Stimulated activated CD8-positive, alpha-beta memory T cell treated with anti-CD3 and anti-CD28 coated beads, Interleukin-15, amount 100 ng/mL, for 4 hours (primary cell): ENCODE data around the gene ADGRD2.

Source experiments
- DNase-seq, 2 donors: peaks; one replicate each; pipeline ENCODE4 v3.0.0-alpha.2; 2020; ENCODE audit warnings: low read depth in 2 of 2

Gene ADGRD2

GRCh38 chr9:124436320-124436719 is 13.9 kb upstream of the ADGRD2 start:
- no peak for DNase-seq

DNA sequence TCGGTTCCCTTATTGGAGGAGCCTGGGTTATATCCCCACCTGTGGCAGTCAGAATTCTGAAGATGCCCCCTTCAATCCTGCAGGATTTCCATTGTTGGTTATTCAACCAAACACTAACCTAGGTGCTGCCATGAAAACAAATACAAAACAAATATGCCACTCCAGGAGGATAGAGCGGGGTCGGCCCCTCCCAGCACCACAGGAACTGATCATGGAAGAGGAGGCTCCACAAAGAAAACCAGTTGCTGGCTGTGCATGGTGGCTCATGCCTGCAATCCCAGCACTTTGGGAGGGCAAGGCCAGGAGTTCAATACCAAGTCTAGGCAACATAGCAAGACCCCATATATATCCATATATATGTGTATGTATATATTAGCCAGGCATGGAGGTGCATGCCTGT is 13.2 kb upstream of the ADGRD2 start:
- no peak for DNase-seq

- DNase-seq = no peak
These were observed 12.2 kb upstream of the ADGRD2 start for GRCh38 chr9:124438091-124438490.

DNA sequence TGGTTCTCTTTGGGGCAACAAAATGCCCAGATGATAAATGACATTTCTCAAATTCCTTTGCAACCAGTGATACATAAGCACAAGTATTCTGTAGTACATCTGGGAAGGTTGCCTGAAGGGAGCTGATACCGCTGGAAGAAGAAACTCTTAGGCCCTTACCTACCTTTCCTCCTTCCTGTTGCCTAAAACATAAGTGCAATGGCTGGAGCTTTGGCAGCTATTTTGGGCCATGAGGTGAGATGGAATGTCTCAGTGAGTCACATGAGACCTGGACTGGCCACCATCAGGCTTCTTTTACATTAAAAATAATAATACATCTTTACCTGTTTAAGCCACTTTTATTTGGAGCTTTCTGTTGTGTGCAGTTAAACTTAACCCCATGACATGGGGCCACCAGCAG is 11.2 kb upstream of the ADGRD2 start:
- DNase-seq = no peak

- no peak for DNase-seq
These were observed 10.5 kb upstream of the ADGRD2 start for GRCh38 chr9:124439686-124440243.

DNA sequence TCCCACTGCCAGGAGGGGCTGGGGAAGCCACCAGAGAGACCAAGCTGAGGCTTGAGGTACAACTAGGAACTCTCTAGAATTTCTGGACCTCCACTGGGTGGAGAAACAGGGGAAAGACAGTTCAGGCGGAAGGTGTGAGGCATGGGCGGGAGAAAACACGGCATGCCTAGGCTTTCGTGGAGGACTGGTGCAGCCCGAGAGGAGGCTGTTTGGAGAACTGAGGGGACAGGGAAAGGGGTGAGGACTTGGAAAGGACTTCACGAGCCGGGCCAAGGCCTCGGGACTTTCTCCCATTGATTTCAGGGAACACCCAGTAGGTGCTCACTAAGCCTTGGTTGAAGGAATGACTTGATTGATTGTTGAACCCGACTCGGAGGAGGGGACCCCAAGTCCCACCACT is 9.5 kb upstream of the ADGRD2 start:
- DNase-seq = no peak

GRCh38 chr9:124441291-124441690 is 9.0 kb upstream of the ADGRD2 start:
- DNase-seq = no peak

DNA sequence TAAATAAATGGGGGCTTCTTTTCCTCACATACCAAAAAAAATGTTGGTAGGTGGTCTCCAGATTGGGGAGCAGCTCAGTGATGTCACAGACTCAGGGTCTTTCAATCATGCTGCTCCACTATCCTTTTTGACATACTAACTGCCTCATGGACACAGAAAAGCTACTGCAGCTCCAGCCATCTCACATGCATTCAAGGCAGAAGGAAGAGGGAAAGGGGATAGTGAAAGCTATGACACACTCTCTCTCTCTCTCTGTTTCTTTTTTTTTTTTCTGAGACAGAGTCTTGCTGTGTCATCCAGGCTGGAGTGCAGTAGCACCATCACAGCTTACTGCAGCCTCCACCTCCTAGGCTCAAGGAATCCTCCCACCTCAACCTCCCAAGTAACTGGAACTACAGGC is 7.9 kb upstream of the ADGRD2 start:
- no peak for DNase-seq

- no peak for DNase-seq
These were observed 7.4 kb upstream of the ADGRD2 start for GRCh38 chr9:124442826-124443225.

DNA sequence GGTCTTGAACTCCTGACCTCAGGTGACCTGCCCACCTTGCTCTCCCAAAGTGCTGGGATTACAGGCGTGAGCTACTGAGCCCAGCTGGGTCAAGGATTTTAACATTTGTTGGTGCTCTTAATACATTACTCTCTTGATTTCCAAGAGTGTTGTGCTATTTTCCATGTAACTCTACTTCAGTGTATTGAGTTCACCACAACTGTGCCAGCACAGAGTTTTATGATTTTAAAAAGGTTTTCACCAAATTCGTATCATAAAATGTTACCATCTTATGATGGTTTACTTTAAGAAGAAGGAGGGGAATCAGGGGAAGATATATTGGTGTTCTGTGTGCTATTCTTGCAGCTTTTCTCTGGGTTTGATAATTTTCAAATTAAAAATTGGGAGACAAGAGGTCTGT is 6.6 kb upstream of the ADGRD2 start:
- no peak for DNase-seq

- DNase-seq = no peak
These were observed 6.1 kb upstream of the ADGRD2 start for GRCh38 chr9:124444166-124444565.

GRCh38 chr9:124447297-124447661 is 3.0 kb upstream of the ADGRD2 start:
- no peak for DNase-seq

- no peak for DNase-seq
These were observed 2.2 kb upstream of the ADGRD2 start for GRCh38 chr9:124448019-124448418.

DNA sequence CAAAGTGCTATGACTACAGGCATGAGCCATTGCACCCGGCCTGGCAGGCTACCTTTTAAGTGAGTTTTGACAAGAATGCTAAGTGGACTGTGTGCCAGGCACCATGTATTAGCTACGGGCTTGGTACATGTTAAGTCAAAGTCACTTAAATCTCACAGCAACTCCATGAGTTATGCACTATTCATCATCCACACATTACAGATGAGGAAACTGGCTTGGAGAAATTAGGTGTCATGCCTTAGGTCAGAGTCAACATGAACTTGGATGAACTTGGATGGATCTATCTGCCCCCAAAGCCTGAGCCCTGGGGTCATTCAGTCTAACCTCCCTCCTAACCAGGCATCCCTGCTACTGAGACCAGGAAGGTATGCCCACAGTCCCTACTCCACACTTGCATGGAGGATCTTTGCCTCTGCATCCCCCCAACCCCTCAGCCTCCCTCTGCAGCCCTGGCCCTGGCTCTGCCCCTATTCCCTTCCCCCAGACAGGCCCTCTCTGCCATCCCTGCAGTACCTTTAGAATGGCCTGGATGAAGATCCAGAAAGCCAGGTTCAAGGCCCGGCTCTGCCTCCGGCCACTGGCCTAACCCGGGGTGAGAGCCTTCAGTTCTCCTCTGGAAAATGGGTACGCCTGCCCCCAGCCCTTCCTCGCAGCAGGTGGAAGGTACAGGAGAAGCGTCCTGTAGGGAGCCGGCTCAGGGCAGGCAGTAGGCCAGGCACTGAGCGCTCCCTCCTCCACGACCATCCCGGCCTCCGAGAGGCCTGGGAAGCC is 685 bp upstream of the ADGRD2 start:
- DNase-seq = no peak

DNA sequence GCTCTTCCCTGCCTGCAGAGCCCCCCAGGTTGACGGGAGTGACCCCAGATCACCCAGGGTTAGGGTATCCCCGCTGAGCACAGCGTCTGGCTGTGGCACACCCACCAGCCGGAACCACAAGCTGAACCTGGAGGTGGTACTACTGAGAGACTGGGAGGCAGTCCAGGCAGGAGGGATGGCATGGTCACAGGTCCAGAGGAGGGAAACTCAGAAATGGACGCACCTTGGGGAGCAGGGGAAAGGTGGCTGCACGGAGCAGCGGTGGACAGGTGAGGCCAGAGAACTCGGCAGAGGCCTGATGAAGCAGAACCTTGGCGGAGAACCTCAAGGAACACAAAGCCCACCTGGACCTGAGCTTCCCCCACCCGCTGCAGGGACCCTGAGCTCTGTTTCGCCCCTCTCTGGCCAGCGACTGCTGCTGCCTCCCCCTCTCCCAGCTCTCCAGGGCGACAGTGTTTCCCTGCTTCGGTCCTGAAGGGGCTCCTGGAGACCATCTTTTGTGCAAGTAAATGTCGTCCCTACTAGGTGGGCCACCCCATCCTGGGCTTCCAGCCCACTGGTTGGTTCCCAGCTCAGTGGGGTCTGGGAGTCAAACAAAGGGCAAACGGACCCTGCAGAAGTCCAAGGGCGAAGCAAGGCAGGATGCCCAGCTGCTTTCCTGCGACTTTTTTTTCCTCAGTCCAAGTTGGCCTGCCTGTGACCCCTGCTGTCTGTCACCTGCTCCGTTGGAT is 845 bp downstream of the ADGRD2 start:
- DNase-seq = no peak

GRCh38 chr9:124452326-124452725 is 2.1 kb downstream of the ADGRD2 start:
- no peak for DNase-seq

DNA sequence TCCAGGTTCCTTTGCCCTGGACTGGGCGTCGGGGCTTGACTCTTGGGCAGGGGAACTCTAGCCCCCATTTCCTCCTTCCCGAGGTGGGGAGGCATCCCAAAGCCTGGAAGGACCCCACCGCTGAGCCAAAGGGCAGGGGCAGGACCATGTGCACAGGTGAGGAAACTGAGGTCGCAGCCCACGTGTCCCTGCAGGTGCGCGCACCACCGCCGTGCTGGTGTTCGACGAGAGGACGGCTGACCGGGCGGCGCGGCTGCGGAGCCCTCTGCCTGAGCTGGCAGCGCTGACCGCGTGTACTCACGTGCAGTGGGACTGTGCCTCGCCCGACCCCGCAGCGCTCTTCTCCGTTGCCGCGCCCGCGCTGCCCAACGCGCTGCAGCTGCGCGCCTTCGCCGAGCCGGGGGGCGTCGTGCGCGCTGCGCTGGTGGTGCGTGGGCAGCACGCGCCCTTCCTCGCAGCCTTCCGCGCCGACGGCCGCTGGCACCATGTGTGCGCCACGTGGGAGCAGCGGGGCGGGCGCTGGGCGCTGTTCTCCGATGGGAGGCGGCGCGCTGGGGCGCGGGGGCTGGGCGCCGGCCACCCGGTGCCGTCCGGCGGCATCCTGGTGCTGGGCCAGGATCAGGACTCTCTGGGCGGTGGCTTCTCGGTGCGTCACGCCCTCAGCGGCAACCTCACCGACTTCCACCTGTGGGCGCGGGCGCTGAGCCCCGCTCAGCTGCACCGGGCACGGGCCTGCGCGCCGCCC is 2.8 kb downstream of the ADGRD2 start:
- DNase-seq = no peak

DNA sequence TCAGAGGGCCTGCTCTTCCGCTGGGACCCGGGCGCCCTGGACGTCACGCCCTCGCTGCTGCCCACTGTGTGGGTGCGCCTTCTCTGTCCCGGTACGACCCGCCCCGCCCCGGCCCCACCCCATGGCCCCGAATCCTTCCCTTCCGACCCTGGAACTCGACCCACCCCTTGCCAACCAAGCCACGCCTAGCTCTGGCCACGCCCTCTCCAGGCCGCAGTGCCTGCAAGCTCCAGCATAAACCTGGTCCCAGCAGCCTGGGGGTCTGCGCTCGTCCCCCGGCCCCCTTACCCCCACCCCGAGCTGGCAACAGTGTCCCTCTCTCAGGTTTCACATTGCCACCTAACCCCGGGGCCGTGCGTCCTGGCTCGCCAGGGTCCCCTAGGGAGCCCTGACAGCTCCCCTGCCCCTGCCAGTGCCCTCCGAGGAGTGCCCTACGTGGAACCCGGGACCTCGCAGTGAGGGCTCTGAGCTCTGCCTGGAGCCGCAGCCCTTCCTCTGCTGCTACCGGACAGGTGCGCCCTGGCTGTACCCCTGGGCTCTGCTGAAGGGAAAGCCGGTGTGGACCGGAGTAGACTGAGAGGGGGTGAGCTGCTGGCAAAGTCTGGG is 3.4 kb downstream of the ADGRD2 start:
- no peak for DNase-seq

- no peak for DNase-seq
These were observed 4.0 kb downstream of the ADGRD2 start for GRCh38 chr9:124454296-124454695.

DNA sequence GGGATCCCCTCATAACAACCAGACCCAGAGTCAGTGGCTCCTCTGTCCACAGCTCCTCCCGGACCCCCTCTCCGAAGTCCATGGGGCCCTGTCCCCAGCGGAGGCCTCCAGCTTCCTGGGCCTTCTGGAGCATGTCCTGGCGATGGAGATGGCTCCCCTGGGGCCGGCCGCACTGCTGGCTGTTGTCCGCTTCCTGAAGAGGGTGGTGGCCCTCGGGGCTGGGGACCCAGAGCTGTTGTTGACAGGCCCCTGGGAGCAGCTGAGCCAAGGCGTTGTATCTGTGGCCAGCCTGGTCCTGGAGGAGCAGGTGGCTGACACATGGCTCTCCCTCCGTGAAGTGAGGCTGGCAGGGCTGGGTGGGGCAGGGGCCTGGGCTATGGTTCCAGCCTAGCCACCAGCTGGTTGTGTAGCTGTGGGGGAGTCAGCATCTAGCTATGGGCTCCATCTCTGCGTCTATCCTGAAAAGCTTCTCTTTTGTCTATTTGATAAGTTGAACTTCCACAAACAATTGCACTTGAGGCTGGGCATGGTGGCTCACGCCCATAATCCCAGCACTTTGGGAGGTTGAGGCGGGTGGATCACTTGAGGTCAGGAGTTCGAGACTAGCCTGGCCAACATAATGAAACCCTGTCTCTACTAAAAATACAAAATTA is 4.7 kb downstream of the ADGRD2 start:
- no peak for DNase-seq

GRCh38 chr9:124455820-124456219 is 5.6 kb downstream of the ADGRD2 start:
- DNase-seq = no peak
